RWPE1 (cell line): ENCODE results near the gene PRKAG3.

Source experiments
- CTCF ChIA-PET: fragments of 350-600 bp; sonication (Branson Sonifier 250); formaldehyde crosslinking; extraction: SDS; loops from one replicate; lab custom pipeline; 2021; lab: Yijun Ruan, JAX
- POLR2A ChIA-PET: fragments of 400-600 bp; formaldehyde crosslinking; extraction: SDS; loops from one replicate; lab custom pipeline; 2020; ENCODE audit warnings: antibody characterized with exemption; ENCODE audit not compliant: low non-redundant PET; lab: Yijun Ruan, JAX
- DNase-seq: peaks from one replicate; pipeline ENCODE4 v3.0.0; 2012; ENCODE audit warnings: low spot score
- H3K27ac ChIP-seq: fragments of 450-650 bp; 2 replicates; pipeline ENCODE4 v1.5.1; 2017
- CTCF ChIP-seq: fragments of 450-650 bp; conservative IDR thresholded peaks from 2 replicates; pipeline ENCODE4 v1.5.1; 2017; ENCODE audit warnings: low read depth, mild to moderate bottlenecking

Gene PRKAG3

GRCh38 chr2:218878486-218878885 is 46.9 kb upstream of the PRKAG3 start:
- ChIA-PET CTCF (interaction anchor here (0.8 to 15.9 kb wide), 3 partner anchors 16 to 124 kb away, joined by 3 to 413 read pairs (median 3); no protein-coding TSS in a partner anchor), POLR2A (no interaction called here)
- DNase-seq: no peak
- TF ChIP-seq CTCF: no peak
- no peak overlapping the region for H3K27ac ChIP-seq

- no peak for TF ChIP-seq CTCF
- no peak overlapping the region for H3K27ac ChIP-seq
- ChIA-PET POLR2A (no interaction called here), CTCF (interaction anchor here (1.0 to 15.9 kb wide), 5 partner anchors 9 to 124 kb away, joined by 3 to 413 read pairs (median 8); no protein-coding TSS in a partner anchor)
- no peak for DNase-seq
These were observed 46.3 kb upstream of the PRKAG3 start for GRCh38 chr2:218877891-218878290.

- ChIA-PET POLR2A (no interaction called here), CTCF (interaction anchor here (0.5 to 15.9 kb wide), 20 partner anchors 10 to 1978 kb away, joined by 3 to 413 read pairs (median 4); partner anchors contain the start of genes BCS1L, CRYBA2, WNT6 and ZNF142)
- TF ChIP-seq CTCF: no peak
- no peak for DNase-seq
- no peak overlapping the region for H3K27ac ChIP-seq
These were observed 45.7 kb upstream of the PRKAG3 start for GRCh38 chr2:218877331-218877730.

GRCh38 chr2:218876562-218877219 is 45.1 kb upstream of the PRKAG3 start:
- TF ChIP-seq CTCF: peak; percentile 94
- ChIA-PET POLR2A (no interaction called here), CTCF (interaction anchor here (0.5 to 15.9 kb wide), 35 partner anchors 9 to 1977 kb away, joined by 3 to 413 read pairs (median 4); partner anchors contain the start of genes BCS1L, CRYBA2, WNT6 and ZNF142)
- no peak overlapping the region for H3K27ac ChIP-seq
- no peak for DNase-seq

GRCh38 chr2:218875692-218876246 is 44.2 kb upstream of the PRKAG3 start:
- ChIA-PET CTCF (interaction anchor here (0.6 to 15.9 kb wide), 27 partner anchors 8 to 489 kb away, joined by 3 to 413 read pairs (median 4); partner anchors contain the start of genes BCS1L, CRYBA2, WNT6 and ZNF142), POLR2A (no interaction called here)
- H3K27ac ChIP-seq: no peak overlapping the region
- TF ChIP-seq CTCF: no peak
- no peak for DNase-seq

GRCh38 chr2:218873359-218874194 is 42.0 kb upstream of the PRKAG3 start:
- CTCF ChIA-PET: interaction anchor here (0.6 to 15.9 kb wide), 2 partner anchors 21 to 271 kb away, joined by 4 to 413 read pairs; no protein-coding TSS in a partner anchor
- POLR2A ChIA-PET: no interaction called here
- TF ChIP-seq CTCF: no peak
- DNase-seq: no peak
- H3K27ac ChIP-seq: no peak overlapping the region
